Measurements from ENCODE around the gene ANKRD35.

DNA sequence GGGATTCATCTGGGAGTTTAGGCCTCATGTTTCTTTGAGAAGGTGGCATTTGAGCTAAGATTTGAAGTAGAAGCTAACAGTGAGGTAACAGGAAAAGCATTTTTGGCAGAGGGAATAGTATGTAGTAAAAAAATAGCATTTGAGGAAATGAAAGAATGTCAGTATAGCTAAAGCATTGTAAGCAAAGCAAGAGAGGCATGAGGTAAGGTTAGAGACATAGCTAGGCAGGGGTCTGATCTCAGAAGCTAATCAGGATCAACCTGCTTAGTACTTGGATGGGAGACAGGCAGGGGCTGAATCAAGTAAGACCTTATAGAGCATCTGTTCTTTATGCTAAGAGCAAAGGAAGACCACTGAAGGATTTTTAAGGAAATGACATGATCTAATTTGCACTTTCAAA, 57.7 kb downstream of the ANKRD35 start:
- TF ChIP-seq, protein P1, sequence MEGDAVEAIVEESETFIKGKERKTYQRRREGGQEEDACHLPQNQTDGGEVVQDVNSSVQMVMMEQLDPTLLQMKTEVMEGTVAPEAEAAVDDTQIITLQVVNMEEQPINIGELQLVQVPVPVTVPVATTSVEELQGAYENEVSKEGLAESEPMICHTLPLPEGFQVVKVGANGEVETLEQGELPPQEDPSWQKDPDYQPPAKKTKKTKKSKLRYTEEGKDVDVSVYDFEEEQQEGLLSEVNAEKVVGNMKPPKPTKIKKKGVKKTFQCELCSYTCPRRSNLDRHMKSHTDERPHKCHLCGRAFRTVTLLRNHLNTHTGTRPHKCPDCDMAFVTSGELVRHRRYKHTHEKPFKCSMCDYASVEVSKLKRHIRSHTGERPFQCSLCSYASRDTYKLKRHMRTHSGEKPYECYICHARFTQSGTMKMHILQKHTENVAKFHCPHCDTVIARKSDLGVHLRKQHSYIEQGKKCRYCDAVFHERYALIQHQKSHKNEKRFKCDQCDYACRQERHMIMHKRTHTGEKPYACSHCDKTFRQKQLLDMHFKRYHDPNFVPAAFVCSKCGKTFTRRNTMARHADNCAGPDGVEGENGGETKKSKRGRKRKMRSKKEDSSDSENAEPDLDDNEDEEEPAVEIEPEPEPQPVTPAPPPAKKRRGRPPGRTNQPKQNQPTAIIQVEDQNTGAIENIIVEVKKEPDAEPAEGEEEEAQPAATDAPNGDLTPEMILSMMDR (IDR thresholded peaks at IDR 0.05), result no peak
- no peak for TF ChIP-seq POLR2AphosphoS5 (IDR thresholded peaks at IDR 0.05; ENCODE audit: low read depth, low read length)

Data from Panc1 (cell line).